H1 (cell line): ENCODE results near the gene C1D. TPM values are rescaled to one million over a fixed set of nuclear protein-coding genes. Genes with fewer than 3 reads are reported as not detected.

ENCODE experiments used
- CBX5 ChIP-seq: fragments of 300-800, 300-1000 bp; sonication (generic); IDR thresholded peaks from 2 replicates; pipeline ENCODE4 v1.7.1; 2016; ENCODE audit warnings: antibody characterized with exemption, low read length, low read depth
- CHD2 ChIP-seq: IDR thresholded peaks from 2 replicates; pipeline ENCODE4 v1.6.1; 2012; ENCODE audit warnings: low read length, improper control_type of control experiment
- HDAC2 ChIP-seq, 2 experiments: fragments of 300-600 bp in 1 of 2; sonication (generic) in 1 of 2; IDR thresholded peaks; 2 replicates each; pipeline ENCODE4 v1.6.1; 2011 to 2012; ENCODE audit warnings: low read depth in 2 of 2, low read length in 2 of 2, mild to moderate bottlenecking in 2 of 2, moderate library complexity in 2 of 2, borderline replicate concordance in 1 of 2, inconsistent platforms in 1 of 2
- JUND ChIP-seq: IDR thresholded peaks from 2 replicates; pipeline ENCODE4 v1.6.1; 2011; ENCODE audit warnings: mild to moderate bottlenecking, improper control_type of control experiment, low read length
- RFX5 ChIP-seq: IDR thresholded peaks from 2 replicates; pipeline ENCODE4 v1.6.1; 2011; ENCODE audit warnings: low read depth, low read length, improper control_type of control experiment, borderline replicate concordance
- polyA plus RNA-seq, 7 experiments: library from polyadenylated mRNA; depleted of rRNA in 3 of 7; stranded (reverse) in 5 of 7; unstranded in 2 of 7; fragments of >200 nt in 5 of 7; fragments of 200-250 nt in 2 of 7; gene quantifications; 1 replicate in 5 of 7; 2 replicates in 1 of 7; 4 replicates in 1 of 7; pipeline versions ENCODE4 v1.2.1 to v1.2.3, GENCODE V29; 2011 to 2013; ENCODE audit warnings: missing spikeins in 2 of 7, mixed read lengths in 2 of 7
- total RNA-seq: library from RNA; stranded (reverse); fragmentation: NEBNext Ultra II Directional; extraction: Animal tissue kit (Norgen Biotek cat#: 25700); gene quantifications from 2 replicates; pipeline ENCODE4 v1.2.1, GENCODE V29; 2021
- TF ChIP-seq, protein P1 (sequence below): IDR thresholded peaks from 2 replicates; pipeline ENCODE4 v1.6.1; 2012; ENCODE audit warnings: inconsistent platforms

The C1D gene
- total and polyA plus RNA-seq, 2 of the 8 experiments (the other 6 are each of a cell fraction or from before 2014, with no cell fraction given): 17.5 to 24.1 TPM

DNA sequence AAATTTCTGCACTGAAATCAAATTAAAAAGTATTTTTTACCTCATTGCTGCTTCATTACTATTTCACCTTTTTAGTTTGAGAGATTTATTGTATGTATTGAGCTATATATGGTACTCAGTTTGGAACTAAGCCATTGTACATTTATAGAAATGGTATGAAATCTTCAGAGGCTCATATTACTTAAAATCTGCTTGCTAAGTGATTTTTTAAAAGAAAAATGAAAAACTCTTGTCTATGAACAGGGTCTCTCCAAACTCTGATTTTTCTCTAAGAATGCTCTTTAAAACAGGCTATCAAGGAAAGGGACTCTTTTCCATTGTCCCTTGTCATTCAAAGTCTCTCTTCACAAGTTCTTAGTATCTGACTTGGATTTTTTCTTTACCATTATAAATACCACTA is 31.8 kb downstream of the C1D start (continued):
- TF ChIP-seq HDAC2 (IDR thresholded peaks at IDR 0.05; ENCODE audit: borderline replicate concordance in 1 of 2, low read depth in 2 of 2, low read length in 2 of 2) (no peak), CHD2 (no peak), RFX5 (no peak), CBX5 (no peak), JUND (no peak)
- TF ChIP-seq, protein P1, sequence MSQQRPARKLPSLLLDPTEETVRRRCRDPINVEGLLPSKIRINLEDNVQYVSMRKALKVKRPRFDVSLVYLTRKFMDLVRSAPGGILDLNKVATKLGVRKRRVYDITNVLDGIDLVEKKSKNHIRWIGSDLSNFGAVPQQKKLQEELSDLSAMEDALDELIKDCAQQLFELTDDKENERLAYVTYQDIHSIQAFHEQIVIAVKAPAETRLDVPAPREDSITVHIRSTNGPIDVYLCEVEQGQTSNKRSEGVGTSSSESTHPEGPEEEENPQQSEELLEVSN: no peak
